Spleen (tissue), 7 donors: ENCODE results near the gene MASP1.

Experiments
- POLR2A ChIP-seq, 3 donors: fragments of 450-650 bp; IDR thresholded peaks; one replicate each; pipeline ENCODE4 v1.5.1; 2017; ENCODE audit warnings: antibody characterized with exemption in 3 of 3, mild to moderate bottlenecking in 1 of 3
- TF ChIP-seq, protein P1 (sequence below), 11 experiments: fragments of 200-600 bp in 7 of 11; fragments of 450-650 bp in 4 of 11; sonication (generic) in 4 of 11; IDR thresholded peaks in 8 of 11; conservative IDR thresholded peaks in 3 of 11; 1 replicate in 7 of 11; 2 replicates in 4 of 11; pipeline versions ENCODE4 v1.4.0 to v1.8.0; 2016 to 2021; ENCODE audit warnings: antibody characterized with exemption in 11 of 11, inconsistent platforms in 4 of 11, mild to moderate bottlenecking in 1 of 11
- donor health status: DM: no; HTN: no; CAD: no; lungs with moderate emphysema.
- donor health status: DM: no; HTN: no; CAD: no.
- donor health status: DM: no; HTN: no; CAD: no.

DNA sequence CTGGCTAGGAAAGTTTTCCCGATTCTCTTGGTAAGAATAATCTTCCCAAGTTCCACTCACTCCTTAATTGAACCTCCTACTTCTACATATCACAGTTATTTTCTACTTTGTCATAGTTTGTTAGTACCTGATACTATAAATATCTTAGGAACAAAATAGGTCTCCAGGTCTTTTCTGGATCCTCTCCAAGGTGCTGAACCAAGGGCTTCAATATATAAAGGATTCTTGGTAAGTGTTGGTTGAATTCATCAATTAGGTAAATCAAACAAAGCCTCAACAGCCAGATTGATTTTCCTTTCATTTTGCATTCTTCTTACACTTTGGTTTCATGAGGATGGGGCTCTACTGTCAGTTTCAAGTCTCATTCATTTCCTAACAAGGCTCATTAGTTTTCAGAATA lies 49.0 kb upstream of the MASP1 start:
- TF ChIP-seq POLR2A (IDR thresholded peaks at IDR 0.05) = no peak
- TF ChIP-seq, protein P1, sequence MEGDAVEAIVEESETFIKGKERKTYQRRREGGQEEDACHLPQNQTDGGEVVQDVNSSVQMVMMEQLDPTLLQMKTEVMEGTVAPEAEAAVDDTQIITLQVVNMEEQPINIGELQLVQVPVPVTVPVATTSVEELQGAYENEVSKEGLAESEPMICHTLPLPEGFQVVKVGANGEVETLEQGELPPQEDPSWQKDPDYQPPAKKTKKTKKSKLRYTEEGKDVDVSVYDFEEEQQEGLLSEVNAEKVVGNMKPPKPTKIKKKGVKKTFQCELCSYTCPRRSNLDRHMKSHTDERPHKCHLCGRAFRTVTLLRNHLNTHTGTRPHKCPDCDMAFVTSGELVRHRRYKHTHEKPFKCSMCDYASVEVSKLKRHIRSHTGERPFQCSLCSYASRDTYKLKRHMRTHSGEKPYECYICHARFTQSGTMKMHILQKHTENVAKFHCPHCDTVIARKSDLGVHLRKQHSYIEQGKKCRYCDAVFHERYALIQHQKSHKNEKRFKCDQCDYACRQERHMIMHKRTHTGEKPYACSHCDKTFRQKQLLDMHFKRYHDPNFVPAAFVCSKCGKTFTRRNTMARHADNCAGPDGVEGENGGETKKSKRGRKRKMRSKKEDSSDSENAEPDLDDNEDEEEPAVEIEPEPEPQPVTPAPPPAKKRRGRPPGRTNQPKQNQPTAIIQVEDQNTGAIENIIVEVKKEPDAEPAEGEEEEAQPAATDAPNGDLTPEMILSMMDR (IDR thresholded peaks at IDR 0.05 in 8 of 11, conservative IDR thresholded peaks at IDR 0.05 in 3 of 11) = no peak
